Astrocyte of the cerebellum (primary cell): ENCODE measurements around the gene IL1A.

ENCODE experiments used
- DNase-seq: peaks from one replicate; pipeline ENCODE4 v3.0.0-alpha.2; 2011; ENCODE audit warnings: low read depth
- H3K4me3 ChIP-seq: 2 replicates; pipeline ENCODE4 v1.5.1; 2011; ENCODE audit warnings: mild to moderate bottlenecking, low read depth, low read length, moderate library complexity
- in situ Hi-C: cut with HindIII; loops from 2 replicates; pipeline ENCODE4 v1.10.0; 2017; ENCODE audit warnings: low sequenced_read_pairs
- TF ChIP-seq, protein P1 (sequence below): IDR thresholded peaks from 2 replicates; pipeline ENCODE4 v1.5.1; 2012; ENCODE audit warnings: low read length, low read depth, moderate library complexity, mild to moderate bottlenecking; ENCODE audit errors: missing control alignments

IL1A gene

DNA sequence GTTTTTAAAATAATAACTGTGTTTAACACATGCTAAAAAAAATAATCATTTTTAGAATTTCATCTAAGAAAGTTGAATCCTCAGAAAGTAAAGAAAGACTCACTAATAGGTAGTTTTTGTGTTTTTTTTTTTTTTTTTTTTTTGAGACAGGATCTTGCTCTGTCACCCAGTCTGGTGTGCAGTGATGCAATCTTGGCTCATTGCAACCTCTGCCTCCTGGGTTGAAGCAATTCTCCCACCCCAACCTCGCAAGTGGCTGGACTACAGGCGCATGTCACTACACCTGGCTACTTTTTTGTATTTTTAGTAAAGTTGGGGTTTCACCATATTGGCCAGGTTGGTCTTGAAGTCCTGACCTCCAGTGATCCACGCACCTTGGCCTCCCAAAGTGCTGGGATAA, 27.0 kb downstream of the IL1A start:
- in situ Hi-C loops, result no loop called here
- TF ChIP-seq, protein P1, sequence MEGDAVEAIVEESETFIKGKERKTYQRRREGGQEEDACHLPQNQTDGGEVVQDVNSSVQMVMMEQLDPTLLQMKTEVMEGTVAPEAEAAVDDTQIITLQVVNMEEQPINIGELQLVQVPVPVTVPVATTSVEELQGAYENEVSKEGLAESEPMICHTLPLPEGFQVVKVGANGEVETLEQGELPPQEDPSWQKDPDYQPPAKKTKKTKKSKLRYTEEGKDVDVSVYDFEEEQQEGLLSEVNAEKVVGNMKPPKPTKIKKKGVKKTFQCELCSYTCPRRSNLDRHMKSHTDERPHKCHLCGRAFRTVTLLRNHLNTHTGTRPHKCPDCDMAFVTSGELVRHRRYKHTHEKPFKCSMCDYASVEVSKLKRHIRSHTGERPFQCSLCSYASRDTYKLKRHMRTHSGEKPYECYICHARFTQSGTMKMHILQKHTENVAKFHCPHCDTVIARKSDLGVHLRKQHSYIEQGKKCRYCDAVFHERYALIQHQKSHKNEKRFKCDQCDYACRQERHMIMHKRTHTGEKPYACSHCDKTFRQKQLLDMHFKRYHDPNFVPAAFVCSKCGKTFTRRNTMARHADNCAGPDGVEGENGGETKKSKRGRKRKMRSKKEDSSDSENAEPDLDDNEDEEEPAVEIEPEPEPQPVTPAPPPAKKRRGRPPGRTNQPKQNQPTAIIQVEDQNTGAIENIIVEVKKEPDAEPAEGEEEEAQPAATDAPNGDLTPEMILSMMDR, result no peak
- no peak overlapping the region for H3K4me3 ChIP-seq
- no peak for DNase-seq

DNA sequence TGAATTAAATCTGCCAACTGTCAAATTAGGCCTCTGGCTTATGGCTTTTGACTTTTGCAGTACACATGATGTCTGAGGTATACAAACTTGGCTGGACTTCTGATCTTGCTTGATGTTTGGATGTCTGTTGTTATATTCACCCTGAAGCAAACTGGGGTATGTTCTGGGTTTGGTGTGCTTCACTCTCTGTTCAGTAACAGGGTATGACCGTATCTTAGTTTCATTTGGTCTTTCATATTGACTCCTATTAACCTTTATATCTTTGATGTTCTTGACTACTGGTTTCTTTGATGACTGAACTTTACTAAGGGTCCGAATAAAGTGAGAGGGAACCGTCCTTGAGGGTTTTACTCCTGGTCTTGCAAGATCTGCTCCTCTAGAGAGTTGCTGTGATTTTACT, 28.1 kb downstream of the IL1A start:
- TF ChIP-seq, protein P1, result no peak
- DNase-seq, result no peak
- in situ Hi-C loops, result no loop called here
- no peak overlapping the region for H3K4me3 ChIP-seq

DNA sequence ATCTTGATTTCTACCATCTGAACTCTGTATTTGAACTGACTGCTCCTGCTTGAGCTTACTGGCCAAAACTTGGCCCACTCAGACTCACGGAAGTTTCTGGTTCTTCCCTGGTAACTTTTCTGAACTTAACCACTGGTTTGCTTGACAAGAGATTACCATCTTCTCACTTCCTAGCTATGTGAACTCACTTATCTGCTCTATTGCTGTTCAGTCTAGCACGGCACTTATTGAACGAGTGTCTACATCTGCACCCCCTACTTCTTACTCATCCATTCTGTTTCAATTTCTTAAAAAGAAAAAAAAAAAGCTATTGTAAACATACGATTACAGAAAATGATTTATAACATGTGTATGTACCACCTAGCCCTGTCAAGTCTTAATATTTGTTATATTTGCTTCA, 28.8 kb downstream of the IL1A start:
- H3K4me3 ChIP-seq, result no peak overlapping the region
- DNase-seq, result no peak
- TF ChIP-seq, protein P1, result no peak
- in situ Hi-C loops, result no loop called here

DNA sequence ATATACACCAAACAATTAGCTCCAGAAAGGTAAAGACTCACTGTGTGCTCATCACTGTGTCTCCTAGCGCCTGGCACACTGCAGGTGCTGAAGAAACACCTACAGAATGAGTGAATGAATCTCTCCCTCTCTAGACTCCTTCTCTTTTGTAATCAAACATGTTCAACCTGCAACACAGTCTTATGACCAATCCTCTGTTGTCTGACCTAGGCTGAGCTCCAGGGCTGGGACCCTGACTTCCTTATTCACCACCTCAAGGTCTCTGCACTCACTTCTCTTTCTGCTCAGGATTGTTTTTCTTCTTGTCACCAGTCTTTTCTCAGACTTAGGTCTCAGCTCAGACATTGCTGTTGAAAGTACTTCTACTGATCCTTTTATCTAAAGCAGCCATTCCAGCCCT, 29.7 kb downstream of the IL1A start:
- in situ Hi-C loops, result loop anchor here (5.0 kb wide), 1 partner anchor 33 kb away; no protein-coding TSS in a partner anchor
- no peak for DNase-seq
- TF ChIP-seq, protein P1, result no peak
- H3K4me3 ChIP-seq, result no peak overlapping the region

DNA sequence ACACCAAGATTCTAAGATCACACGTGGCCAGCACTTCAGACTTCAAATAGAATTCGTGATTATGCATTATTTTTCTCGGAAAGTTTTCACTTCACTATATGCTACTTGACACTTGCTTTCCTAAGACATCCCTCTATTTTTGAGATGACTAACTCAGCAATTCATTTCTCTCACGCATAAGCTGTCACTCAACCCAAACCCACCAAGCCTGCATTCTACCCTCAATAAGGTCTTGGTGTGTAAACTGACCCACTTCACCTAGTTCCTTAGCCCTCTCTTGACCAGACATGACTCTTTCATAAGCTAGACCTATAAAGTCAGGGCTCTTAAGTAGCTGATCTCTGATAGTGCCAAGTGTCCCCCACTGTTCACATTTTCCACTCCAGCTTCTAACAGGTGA, 31.6 kb downstream of the IL1A start:
- in situ Hi-C loops, result loop anchor here (5.0 kb wide), 1 partner anchor 35 kb away; no protein-coding TSS in a partner anchor
- no peak for DNase-seq
- H3K4me3 ChIP-seq, result no peak overlapping the region
- TF ChIP-seq, protein P1, result no peak

DNA sequence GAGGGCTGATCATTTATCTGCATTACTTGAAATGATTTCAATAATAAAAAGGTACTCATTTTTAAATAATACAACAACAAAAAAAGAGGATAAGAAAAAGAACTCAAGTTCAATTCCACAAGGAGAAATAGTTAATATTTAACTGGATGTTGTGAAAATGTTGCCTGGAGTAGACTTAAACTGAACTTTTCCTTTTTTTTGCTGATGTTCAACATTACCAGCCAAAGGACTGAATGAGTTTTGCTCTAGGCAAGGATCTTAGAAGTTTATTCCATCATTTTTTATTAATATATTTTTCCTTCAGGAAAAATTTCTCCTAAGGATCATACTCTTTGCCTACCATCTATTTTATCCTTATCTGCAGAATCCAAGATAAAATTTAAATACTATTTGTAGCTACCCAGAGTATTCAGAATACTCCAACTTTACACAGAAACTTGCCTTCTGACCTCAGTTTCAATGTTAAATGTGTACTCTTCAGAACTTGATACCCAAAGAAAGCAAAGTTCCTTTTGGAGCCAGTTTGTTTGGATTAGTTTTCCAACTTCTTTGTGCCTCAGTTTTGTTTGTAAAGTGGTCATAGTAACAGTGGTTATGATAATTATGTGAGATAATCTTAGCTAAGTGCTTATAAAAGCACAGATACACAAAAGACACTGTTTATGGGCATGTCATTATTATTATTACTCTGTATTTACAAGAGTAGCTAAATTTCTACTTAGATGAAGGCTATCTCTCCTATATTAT, 32.7 kb downstream of the IL1A start:
- in situ Hi-C loops, result loop anchor here (5.0 kb wide), 1 partner anchor 36 kb away; no protein-coding TSS in a partner anchor
- no peak overlapping the region for H3K4me3 ChIP-seq
- no peak for DNase-seq
- TF ChIP-seq, protein P1, result no peak

DNA sequence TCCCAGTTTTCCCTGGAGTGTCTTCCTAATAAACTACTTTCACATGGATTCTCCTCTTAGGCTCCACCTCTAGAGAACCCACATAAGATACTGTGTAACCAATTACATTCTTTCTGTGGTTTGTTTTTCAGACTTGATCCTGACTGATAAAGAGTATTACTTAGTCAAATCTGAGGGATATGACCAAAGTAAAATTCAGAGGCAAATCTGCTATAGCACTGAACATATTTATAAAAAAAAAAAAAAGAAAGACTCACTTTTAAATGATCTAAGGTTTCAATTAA, 33.8 kb downstream of the IL1A start:
- TF ChIP-seq, protein P1, result no peak
- H3K4me3 ChIP-seq, result no peak overlapping the region
- no peak for DNase-seq
- in situ Hi-C loops, result loop anchor here (5.0 kb wide), 1 partner anchor 37 kb away; no protein-coding TSS in a partner anchor
